Pancreas (tissue), 10 donors: ENCODE data around the gene OSMR. TPM values are rescaled to one million over a fixed set of nuclear protein-coding genes. Genes with fewer than 3 reads are reported as not detected.

Experiments used
- ATAC-seq, 4 donors: fragments of 200-7000 bp; cut with Tn5 transposase; one replicate each; pipeline versions ENCODE4 v1.8.0 to v1.9.1; 2020; ENCODE audit warnings: mild to moderate bottlenecking in 4 of 4, moderate library complexity in 4 of 4
- DNase-seq, 6 donors: peaks; one replicate each; pipeline ENCODE4 v3.0.0-alpha.2; 2020
- FAIRE-seq: peaks from 2 replicates; lab custom pipeline; 2012; peaks lifted over from hg19 to GRCh38; lab: Jason Lieb, UNC
- H3K27ac ChIP-seq, 4 donors: fragments of 200-600 bp; sonication (generic); 1 replicate in 3 of 4; 2 replicates in 1 of 4; pipeline versions ENCODE4 v1.5.0 to v1.8.0; 2020
- H3K27me3 ChIP-seq, 4 donors: fragments of 200-600 bp; one replicate each; pipeline ENCODE4 v1.8.0; 2021
- H3K36me3 ChIP-seq, 3 donors: fragments of 200-600 bp; sonication (generic) in 1 of 3; one replicate each; pipeline versions ENCODE4 v1.5.0 to v1.8.0; 2020 to 2021
- H3K4me1 ChIP-seq, 3 donors: fragments of 200-600 bp; one replicate each; pipeline ENCODE4 v1.8.0; 2021
- H3K4me3 ChIP-seq, 4 donors: fragments of 200-600 bp; sonication (generic) in 2 of 4; one replicate each; pipeline versions ENCODE4 v1.5.0 to v1.8.0; 2020 to 2021
- H3K9me3 ChIP-seq, 4 donors: fragments of 200-600 bp; one replicate each; pipeline ENCODE4 v1.8.0; 2021
- WGBS, 2 donors: extraction: QIAGEN DNeasy Blood & Tissue Kit; methylation state at CpG; one replicate each; pipeline ENCODE4 v1.1.7; 2013; 5-methylcytosine and 5-hydroxymethylcytosine counted together
- intact Hi-C, 3 donors: fragments of 100-400 bp; cut with DNase I; formaldehyde crosslinking; loops; one replicate each; pipeline versions ENCODE4 v1.11.1 to v1.14.2; 2022
- polyA plus RNA-seq, 2 donors: library from polyadenylated mRNA; stranded (reverse); fragments of 200-250 nt; gene quantifications; one replicate each; pipeline ENCODE4 v1.2.3, GENCODE V29; 2013
- total RNA-seq, 6 donors: library from RNA; stranded (reverse); fragmentation: NEBNext Ultra II Directional in 4 of 6; extraction: Animal tissue kit (Norgen Biotek cat#: 25700) in 4 of 6; gene quantifications; one replicate each; pipeline versions ENCODE4 v1.2.1 to v1.2.4, GENCODE V29; 2021 to 2023
- TF ChIP-seq, protein P1 (sequence below), 4 donors: fragments of 200-600 bp; sonication (generic) in 3 of 4; IDR thresholded peaks; one replicate each; pipeline versions ENCODE4 v1.5.0 to v1.8.0; 2021; ENCODE audit warnings: antibody characterized with exemption in 4 of 4
- donor health status: healthy with polysubstance abuse.
- donor health status: DM: no; HTN: no; CAD: no; lungs with moderate emphysema.
- donor health status: DM: no; HTN: no; CAD: no.
- donor health status: control.
- donor health status: control.
- donor health status: Bipolar disorder and iron deficiency.
- donor health status: DM: yes; HTN: yes; CAD: no.
- donor health status: DM: no; HTN: no; CAD: no.
- donor health status: DM: no; HTN: no; CAD: no.
- donor health status: DM: yes; HTN: yes; CAD: no.

Gene OSMR
- total and polyA plus RNA-seq, 8 donors = 5.5 to 29.0 (median 9.1) TPM

DNA sequence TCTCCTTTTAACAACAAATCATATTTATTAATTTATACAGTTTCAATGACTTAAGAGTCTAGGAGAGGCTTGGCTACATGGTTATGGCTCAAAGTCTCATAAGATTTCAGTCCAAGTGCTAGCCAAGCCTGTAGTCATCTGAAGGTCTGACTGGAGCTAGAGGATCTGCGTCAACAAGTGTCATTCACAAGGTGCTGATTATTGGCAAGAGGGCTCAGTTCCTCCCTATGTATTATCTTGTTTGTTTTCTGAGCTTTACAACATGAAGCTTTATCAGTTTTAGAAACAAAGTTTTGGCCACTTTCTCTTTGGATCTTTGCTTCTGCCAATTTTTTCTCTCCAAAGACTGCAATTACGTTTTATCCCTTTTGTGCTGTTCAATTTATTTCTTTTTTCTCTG lies 133.7 kb downstream of the OSMR start:
- H3K9me3 ChIP-seq = no peaks in the 10 kb centered on the region
- 66 to 68% methylated on average over 2 of the region's 2 CpGs for WGBS, 2 donors
- H3K27ac ChIP-seq = no peak overlapping the region
- no peaks in the 10 kb centered on the region for H3K36me3 ChIP-seq
- H3K4me1 ChIP-seq = no peaks in the 10 kb centered on the region
- no peak for ATAC-seq
- FAIRE-seq = no peak
- H3K27me3 ChIP-seq = no peaks in the 10 kb centered on the region
- intact Hi-C loops = no loop called here
- no peak for DNase-seq
- H3K4me3 ChIP-seq = no peak overlapping the region
- TF ChIP-seq, protein P1, sequence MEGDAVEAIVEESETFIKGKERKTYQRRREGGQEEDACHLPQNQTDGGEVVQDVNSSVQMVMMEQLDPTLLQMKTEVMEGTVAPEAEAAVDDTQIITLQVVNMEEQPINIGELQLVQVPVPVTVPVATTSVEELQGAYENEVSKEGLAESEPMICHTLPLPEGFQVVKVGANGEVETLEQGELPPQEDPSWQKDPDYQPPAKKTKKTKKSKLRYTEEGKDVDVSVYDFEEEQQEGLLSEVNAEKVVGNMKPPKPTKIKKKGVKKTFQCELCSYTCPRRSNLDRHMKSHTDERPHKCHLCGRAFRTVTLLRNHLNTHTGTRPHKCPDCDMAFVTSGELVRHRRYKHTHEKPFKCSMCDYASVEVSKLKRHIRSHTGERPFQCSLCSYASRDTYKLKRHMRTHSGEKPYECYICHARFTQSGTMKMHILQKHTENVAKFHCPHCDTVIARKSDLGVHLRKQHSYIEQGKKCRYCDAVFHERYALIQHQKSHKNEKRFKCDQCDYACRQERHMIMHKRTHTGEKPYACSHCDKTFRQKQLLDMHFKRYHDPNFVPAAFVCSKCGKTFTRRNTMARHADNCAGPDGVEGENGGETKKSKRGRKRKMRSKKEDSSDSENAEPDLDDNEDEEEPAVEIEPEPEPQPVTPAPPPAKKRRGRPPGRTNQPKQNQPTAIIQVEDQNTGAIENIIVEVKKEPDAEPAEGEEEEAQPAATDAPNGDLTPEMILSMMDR (IDR thresholded peaks at IDR 0.05) = no peak

Other genes starting within 250 kb of the OSMR start
- gene RICTOR, start 228.4 kb downstream of the OSMR start, total RNA-seq = 10 to 100 TPM; 13.1 to 23.0 (median 15.3) TPM
- gene RICTOR, start 228.4 kb downstream of the OSMR start, polyA plus RNA-seq = 1 to 10 TPM; 4.2 to 6.9 TPM